Smooth muscle cell of the umbilical artery (primary cell): ENCODE results near the gene ZPLD1. TPM values are rescaled to one million over a fixed set of nuclear protein-coding genes. Genes with fewer than 3 reads are reported as not detected.

Source experiments
- total RNA-seq: library from RNA; depleted of rRNA; stranded (reverse); fragments of >200 nt; gene quantifications from 2 replicates; pipeline ENCODE4 v1.2.3, GENCODE V29; 2014

The ZPLD1 gene
- total RNA-seq, result 0.42 and 0.59 TPM in 2 replicates

DNA sequence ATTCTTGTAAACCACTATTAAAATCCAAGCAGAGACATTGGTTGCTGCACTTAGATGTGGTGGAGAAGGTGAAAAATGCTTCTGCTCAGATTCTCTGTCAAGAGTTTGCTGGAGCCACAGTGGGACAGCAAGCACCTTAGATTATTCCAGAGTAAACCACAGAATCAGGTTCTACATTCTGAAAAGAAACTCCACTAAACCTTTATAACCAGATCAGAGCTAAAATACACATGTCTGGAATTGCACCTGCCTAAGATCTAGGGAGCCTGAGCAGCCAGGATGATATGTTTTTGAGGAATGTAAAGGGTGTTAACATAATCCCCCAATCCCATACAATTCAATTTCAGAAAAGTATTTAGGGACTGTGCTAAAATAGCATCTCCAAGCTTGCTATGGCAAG is at the start of gene ZPLD1:
Gene ZPLD1, plus strand, starts transcription at position 301 of the 400 bp plus-strand sequence. CDS start 3,473 bp downstream, outside the sequence.

